Amniotic stem cell (primary cell): ENCODE results near the gene TMEM151B.

Experiments used
- DNase-seq: peaks from one replicate; lab custom pipeline; 2025; lab: John Stamatoyannopoulos, UW

TMEM151B gene

GRCh38 chr6:44250718-44251123, 19.5 kb upstream of the TMEM151B start:
- no peak for DNase-seq

- no peak for DNase-seq
These were observed 18.4 kb upstream of the TMEM151B start for GRCh38 chr6:44251576-44252524.

GRCh38 chr6:44253307-44254101, 16.7 kb upstream of the TMEM151B start:
- DNase-seq, result no peak

- DNase-seq, result no peak
These were observed 15.8 kb upstream of the TMEM151B start for GRCh38 chr6:44254191-44255104.

GRCh38 chr6:44255105-44255808, 15.0 kb upstream of the TMEM151B start:
- no peak for DNase-seq

GRCh38 chr6:44255871-44256774, 14.1 kb upstream of the TMEM151B start:
- DNase-seq, result no peak

- no peak for DNase-seq
These were observed 13.6 kb upstream of the TMEM151B start for GRCh38 chr6:44256775-44257024.

GRCh38 chr6:44257025-44257752, 13.1 kb upstream of the TMEM151B start, which contains the start of gene SLC35B2:
TSS of gene SLC35B2 (minus strand) at chr6:44257528. CDS start at chr6:44257410, 118 bp downstream.
- peak; percentile 45 for DNase-seq

- DNase-seq, result no peak
These were observed 12.4 kb upstream of the TMEM151B start for GRCh38 chr6:44257753-44258324.

- no peak for DNase-seq
These were observed 11.9 kb upstream of the TMEM151B start for GRCh38 chr6:44258325-44258863.

- no peak for DNase-seq
These were observed 11.3 kb upstream of the TMEM151B start for GRCh38 chr6:44258921-44259320.

- DNase-seq, result no peak
These were observed 10.2 kb upstream of the TMEM151B start for GRCh38 chr6:44260011-44260410.

GRCh38 chr6:44260451-44261297, 9.6 kb upstream of the TMEM151B start:
- DNase-seq, result no peak

- DNase-seq, result no peak
These were observed 8.7 kb upstream of the TMEM151B start for GRCh38 chr6:44261581-44261980.

- DNase-seq, result no peak
These were observed 7.5 kb upstream of the TMEM151B start for GRCh38 chr6:44262467-44263353.

- no peak for DNase-seq
These were observed 6.7 kb upstream of the TMEM151B start for GRCh38 chr6:44263354-44264100.
